22Rv1 (cell line): Measurements from ENCODE around the gene FBXL16.

Source experiments
- CTCF ChIP-seq: fragments of 450-650 bp; IDR thresholded peaks from 2 replicates; pipeline ENCODE4 v1.5.1; 2017; ENCODE audit warnings: mild to moderate bottlenecking
- ZFX ChIP-seq: fragments of 450-650 bp; IDR thresholded peaks from 2 replicates; pipeline ENCODE4 v1.6.1; 2017; ENCODE audit warnings: antibody characterized with exemption, borderline replicate concordance

GRCh38 chr16:668519-669171 lies 37.0 kb downstream of the FBXL16 start:
- TF ChIP-seq CTCF (no peak), ZFX (no peak)
